K562 (cell line): ENCODE data around the gene TARBP1.

ENCODE experiments used
- EP300 ChIP-seq: IDR thresholded peaks from 2 replicates; pipeline ENCODE4 v1.6.1; 2012; ENCODE audit warnings: low read length, improper control_type of control experiment
- TF ChIP-seq, protein P1 (sequence below): sonication (generic); formaldehyde crosslinking; IDR thresholded peaks from 2 replicates; pipeline ENCODE4 v1.5.0; 2020; ENCODE audit warnings: missing genetic modification reagents

DNA sequence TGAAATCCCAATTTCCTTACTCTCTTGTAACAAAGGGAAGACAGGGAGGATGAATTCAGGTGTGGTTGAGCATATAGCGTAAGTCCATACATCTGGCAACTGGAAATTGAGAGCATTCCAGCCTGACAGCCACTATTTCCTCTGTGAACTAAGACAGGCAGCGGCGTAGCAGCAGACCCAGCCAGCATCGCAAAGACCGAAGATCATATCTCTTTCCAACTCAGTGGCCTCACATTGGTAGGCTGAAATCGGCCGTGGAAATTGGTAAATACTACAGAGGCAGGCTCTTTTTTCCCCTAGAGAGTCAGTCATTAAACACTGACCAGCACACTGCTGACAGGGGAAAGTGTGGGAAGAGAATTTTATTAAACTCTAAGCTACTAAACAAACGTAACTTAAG is 43.4 kb downstream of the TARBP1 start:
- no peak for TF ChIP-seq EP300
- TF ChIP-seq, protein P1, sequence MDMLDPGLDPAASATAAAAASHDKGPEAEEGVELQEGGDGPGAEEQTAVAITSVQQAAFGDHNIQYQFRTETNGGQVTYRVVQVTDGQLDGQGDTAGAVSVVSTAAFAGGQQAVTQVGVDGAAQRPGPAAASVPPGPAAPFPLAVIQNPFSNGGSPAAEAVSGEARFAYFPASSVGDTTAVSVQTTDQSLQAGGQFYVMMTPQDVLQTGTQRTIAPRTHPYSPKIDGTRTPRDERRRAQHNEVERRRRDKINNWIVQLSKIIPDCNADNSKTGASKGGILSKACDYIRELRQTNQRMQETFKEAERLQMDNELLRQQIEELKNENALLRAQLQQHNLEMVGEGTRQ, result no peak
